Right atrium auricular region (tissue), 2 donors: ENCODE results near the gene SMURF1. TPM values are rescaled to one million over a fixed set of nuclear protein-coding genes. Genes with fewer than 3 reads are reported as not detected.

ENCODE experiments used
- DNase-seq: peaks from one replicate; pipeline ENCODE4 v3.0.0-alpha.2; 2019; ENCODE audit warnings: low spot score
- H3K27ac ChIP-seq, 2 donors: fragments of 200-600 bp; sonication (generic); 1 replicate in 1 of 2; 2 replicates in 1 of 2; pipeline ENCODE4 v1.5.1; 2016 to 2019
- H3K27me3 ChIP-seq, 2 donors: fragments of 200-600 bp; sonication (generic); one replicate each; pipeline versions ENCODE4 v1.5.1 to v1.6.0; 2017 to 2019
- H3K36me3 ChIP-seq: fragments of 200-600 bp; sonication (generic); one replicate; pipeline ENCODE4 v1.5.1; 2016
- H3K4me1 ChIP-seq, 2 donors: fragments of 200-600 bp; sonication (generic); one replicate each; pipeline versions ENCODE4 v1.5.1 to v1.6.0; 2017 to 2019
- H3K4me3 ChIP-seq, 2 donors: fragments of 200-600 bp; sonication (generic); 1 replicate in 1 of 2; 2 replicates in 1 of 2; pipeline ENCODE4 v1.5.1; 2017 to 2019; ENCODE audit warnings: mild to moderate bottlenecking in 1 of 2, moderate library complexity in 1 of 2
- H3K9me3 ChIP-seq, 2 donors: fragments of 200-600 bp; sonication (generic); one replicate each; pipeline ENCODE4 v1.5.1; 2019
- total RNA-seq, 2 donors: library from RNA; depleted of rRNA; stranded (reverse); fragments of >200 nt; gene quantifications; one replicate each; pipeline ENCODE4 v1.1.0, GENCODE V29; 2016
- TF ChIP-seq, protein P1 (sequence below), 2 donors: fragments of 200-600 bp; sonication (generic); IDR thresholded peaks; one replicate each; pipeline ENCODE4 v1.5.1; 2019; ENCODE audit warnings: antibody characterized with exemption in 2 of 2

SMURF1 gene
- total RNA-seq, 2 donors from 2014 or later = 9.0 to 14.3 TPM

DNA sequence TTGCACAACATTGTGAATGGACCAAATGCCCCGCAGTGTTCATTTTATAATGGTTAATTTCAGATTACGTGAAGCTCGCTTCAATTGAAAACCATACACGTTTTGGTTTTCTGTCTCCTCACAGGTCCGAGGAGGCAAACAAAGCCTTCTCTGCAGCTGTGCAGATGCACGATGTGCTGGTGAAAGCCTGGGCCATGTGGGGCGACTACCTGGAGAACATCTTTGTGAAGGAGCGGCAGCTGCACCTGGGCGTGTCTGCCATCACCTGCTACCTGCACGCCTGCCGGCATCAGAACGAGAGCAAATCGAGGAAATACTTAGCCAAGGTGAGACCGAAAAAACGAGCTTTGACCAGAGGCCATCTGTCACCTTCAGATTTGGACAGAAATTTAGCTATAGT is 155.3 kb downstream of the SMURF1 start:
- Histone ChIP-seq H3K27ac (no peak overlapping the region), H3K4me3 (no peak overlapping the region), H3K36me3 (peaks cover 92% of the 10 kb centered on the region), H3K9me3 (no peaks in the 10 kb centered on the region), H3K27me3 (no peaks in the 10 kb centered on the region), H3K4me1 (no peaks in the 10 kb centered on the region)
- DNase-seq = no peak
- TF ChIP-seq, protein P1, sequence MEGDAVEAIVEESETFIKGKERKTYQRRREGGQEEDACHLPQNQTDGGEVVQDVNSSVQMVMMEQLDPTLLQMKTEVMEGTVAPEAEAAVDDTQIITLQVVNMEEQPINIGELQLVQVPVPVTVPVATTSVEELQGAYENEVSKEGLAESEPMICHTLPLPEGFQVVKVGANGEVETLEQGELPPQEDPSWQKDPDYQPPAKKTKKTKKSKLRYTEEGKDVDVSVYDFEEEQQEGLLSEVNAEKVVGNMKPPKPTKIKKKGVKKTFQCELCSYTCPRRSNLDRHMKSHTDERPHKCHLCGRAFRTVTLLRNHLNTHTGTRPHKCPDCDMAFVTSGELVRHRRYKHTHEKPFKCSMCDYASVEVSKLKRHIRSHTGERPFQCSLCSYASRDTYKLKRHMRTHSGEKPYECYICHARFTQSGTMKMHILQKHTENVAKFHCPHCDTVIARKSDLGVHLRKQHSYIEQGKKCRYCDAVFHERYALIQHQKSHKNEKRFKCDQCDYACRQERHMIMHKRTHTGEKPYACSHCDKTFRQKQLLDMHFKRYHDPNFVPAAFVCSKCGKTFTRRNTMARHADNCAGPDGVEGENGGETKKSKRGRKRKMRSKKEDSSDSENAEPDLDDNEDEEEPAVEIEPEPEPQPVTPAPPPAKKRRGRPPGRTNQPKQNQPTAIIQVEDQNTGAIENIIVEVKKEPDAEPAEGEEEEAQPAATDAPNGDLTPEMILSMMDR (IDR thresholded peaks at IDR 0.05) = no peak

DNA sequence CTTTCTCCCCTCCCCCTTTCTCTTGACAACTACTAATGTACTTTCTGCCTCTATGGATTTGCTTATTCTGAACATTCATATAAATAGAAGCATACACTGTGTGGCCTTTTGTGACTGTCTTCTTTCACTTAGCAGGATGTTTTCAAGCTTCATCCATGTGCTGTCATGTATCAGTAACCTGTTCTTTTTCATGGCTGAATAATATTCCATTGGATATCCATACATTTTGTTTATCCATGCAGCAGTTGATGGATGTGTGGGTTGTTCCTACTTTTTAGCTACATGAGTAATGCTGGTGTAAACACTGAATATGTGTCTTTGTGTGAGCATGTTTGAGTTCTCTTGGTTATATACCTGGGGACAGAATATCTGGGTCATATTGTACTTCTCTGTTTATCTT is 158.0 kb downstream of the SMURF1 start:
- H3K27me3 ChIP-seq = no peaks in the 10 kb centered on the region
- no peak overlapping the region for H3K4me3 ChIP-seq
- H3K4me1 ChIP-seq = no peaks in the 10 kb centered on the region
- DNase-seq = no peak
- no peaks in the 10 kb centered on the region for H3K9me3 ChIP-seq
- TF ChIP-seq, protein P1 (IDR thresholded peaks at IDR 0.05) = no peak
- no peak overlapping the region for H3K27ac ChIP-seq
- peaks cover 92% of the 10 kb centered on the region for H3K36me3 ChIP-seq

DNA sequence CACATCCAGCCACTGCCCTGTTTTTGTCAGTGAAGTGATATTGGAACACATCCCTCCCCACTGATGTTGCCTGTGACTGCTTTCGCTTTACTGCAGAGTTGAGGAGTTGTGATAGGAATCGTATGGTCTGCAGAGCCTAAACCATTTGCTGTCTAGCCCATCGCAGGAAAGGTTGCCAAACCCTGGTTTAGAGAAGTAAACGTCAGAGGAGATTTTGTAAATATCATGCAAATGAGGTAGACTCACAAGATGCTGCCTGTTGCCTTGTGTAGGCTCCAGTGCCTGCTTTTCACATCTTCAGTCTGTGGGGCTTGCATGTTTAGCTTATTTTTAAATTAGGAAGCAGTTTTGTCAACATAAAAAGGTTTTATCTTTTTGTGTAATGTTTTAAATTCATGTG is 158.5 kb downstream of the SMURF1 start:
- TF ChIP-seq, protein P1 (IDR thresholded peaks at IDR 0.05) = no peak
- Histone ChIP-seq H3K9me3 (no peaks in the 10 kb centered on the region), H3K27me3 (no peaks in the 10 kb centered on the region), H3K4me3 (no peak overlapping the region), H3K36me3 (peaks cover 92% of the 10 kb centered on the region), H3K27ac (no peak overlapping the region), H3K4me1 (no peaks in the 10 kb centered on the region)
- no peak for DNase-seq

DNA sequence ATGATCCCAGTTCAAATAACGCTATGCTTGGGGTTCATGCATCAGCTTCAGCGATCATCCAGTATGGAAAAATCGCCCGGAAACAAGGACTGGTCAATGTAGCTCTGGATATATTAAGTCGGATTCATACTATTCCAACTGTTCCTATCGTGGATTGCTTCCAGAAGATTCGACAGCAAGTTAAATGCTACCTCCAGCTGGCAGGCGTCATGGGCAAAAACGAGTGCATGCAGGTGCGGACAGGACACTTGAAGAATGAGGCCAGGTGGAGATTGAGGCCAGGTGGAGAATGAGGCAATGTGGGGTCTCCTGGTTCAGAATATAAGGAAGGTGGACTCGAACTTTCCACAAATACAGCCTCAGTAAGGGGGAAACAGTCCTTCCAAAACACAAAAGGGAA is 159.8 kb downstream of the SMURF1 start:
- Histone ChIP-seq H3K4me1 (no peaks in the 10 kb centered on the region), H3K36me3 (peaks cover 92% of the 10 kb centered on the region), H3K4me3 (no peak overlapping the region), H3K27me3 (no peaks in the 10 kb centered on the region), H3K27ac (no peak overlapping the region), H3K9me3 (no peaks in the 10 kb centered on the region)
- no peak for DNase-seq
- TF ChIP-seq, protein P1 (IDR thresholded peaks at IDR 0.05) = no peak

DNA sequence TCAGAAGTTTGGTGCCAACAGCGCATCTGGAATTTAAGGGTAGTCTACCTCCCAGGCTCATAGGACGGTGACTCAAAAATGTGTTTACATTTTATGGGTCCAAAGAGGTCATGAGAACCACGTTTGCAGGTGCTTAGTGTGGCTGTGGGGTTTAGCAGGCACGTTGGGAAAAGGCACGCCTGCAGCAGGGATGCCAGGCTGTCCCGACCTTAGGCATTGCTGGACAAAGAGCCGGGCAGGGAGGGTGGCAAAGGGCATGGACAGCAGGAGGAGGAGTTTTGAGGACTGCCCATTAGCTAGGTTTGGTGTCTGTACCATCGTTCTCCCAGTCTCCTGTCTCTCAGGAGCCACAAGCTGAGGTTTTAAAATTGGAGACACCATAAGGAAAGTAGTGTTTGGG is 161.2 kb downstream of the SMURF1 start:
- Histone ChIP-seq H3K9me3 (no peaks in the 10 kb centered on the region), H3K27me3 (no peaks in the 10 kb centered on the region), H3K27ac (no peak overlapping the region), H3K4me3 (no peak overlapping the region), H3K4me1 (no peaks in the 10 kb centered on the region), H3K36me3 (peaks cover 92% of the 10 kb centered on the region)
- DNase-seq = no peak
- TF ChIP-seq, protein P1 (IDR thresholded peaks at IDR 0.05) = no peak

DNA sequence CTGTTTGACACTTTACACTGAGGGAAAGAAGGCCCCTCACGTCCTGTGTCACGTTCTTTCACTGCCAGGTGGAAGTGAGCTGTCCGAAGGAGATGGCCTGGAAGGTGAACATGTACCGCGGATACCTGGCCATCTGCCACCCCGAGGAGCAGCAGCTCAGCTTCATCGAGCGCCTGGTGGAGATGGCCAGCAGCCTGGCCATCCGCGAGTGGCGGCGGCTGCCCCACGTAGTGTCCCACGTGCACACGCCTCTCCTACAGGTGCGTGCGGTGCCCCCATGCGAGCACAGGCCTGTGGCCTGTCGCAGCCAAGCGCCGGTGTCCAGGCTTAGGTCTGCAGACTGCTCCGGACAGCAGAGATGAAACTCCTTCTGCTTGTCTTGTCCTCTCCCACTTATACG is 162.2 kb downstream of the SMURF1 start:
- H3K36me3 ChIP-seq = peaks cover 99% of the 10 kb centered on the region
- H3K4me3 ChIP-seq = no peak overlapping the region
- H3K4me1 ChIP-seq = no peaks in the 10 kb centered on the region

More for the DNA sequence above, 162.2 kb downstream of the SMURF1 start:
- H3K27ac ChIP-seq = no peak overlapping the region
- DNase-seq = no peak
- TF ChIP-seq, protein P1 (IDR thresholded peaks at IDR 0.05) = no peak
- H3K9me3 ChIP-seq = no peaks in the 10 kb centered on the region
- no peaks in the 10 kb centered on the region for H3K27me3 ChIP-seq
